H1 (cell line): ENCODE data around the gene BCAS3. TPM values are rescaled to one million over a fixed set of nuclear protein-coding genes. Genes with fewer than 3 reads are reported as not detected.

Source experiments
- CTCF ChIA-PET: fragments of 300-600 bp; sonication (Branson Sonifier 250); formaldehyde crosslinking; loops from one replicate; lab custom pipeline; 2021; ENCODE audit not compliant: partially characterized antibody; lab: Charles Lee
- POLR2A ChIA-PET: fragments of 300-600 bp; sonication (Branson Sonifier 250); formaldehyde crosslinking; loops from one replicate; lab custom pipeline; 2021; ENCODE audit warnings: inconsistent platforms; ENCODE audit not compliant: partially characterized antibody; lab: Charles Lee
- DNase-seq, 2 experiments: peaks; one replicate each; pipeline versions ENCODE4 v3.0.0 to v3.0.0-alpha.2; 2010 to 2022; ENCODE audit warnings: low spot score in 2 of 2, low read depth in 1 of 2, mixed read lengths in 1 of 2
- FAIRE-seq: peaks from 2 replicates; lab custom pipeline; 2011; peaks lifted over from hg19 to GRCh38; lab: Jason Lieb, UNC
- H2AFZ ChIP-seq: 2 replicates; pipeline ENCODE4 v1.8.1; 2012; ENCODE audit warnings: low read length, inconsistent platforms
- H2AK5ac ChIP-seq: 2 replicates; pipeline ENCODE4 v1.6.1; 2013; ENCODE audit warnings: low read depth, low read length
- H2BK120ac ChIP-seq: replicated peaks from 2 replicates; pipeline ENCODE3; 2013; ENCODE audit warnings: low read depth, low read length, inconsistent platforms
- H2BK12ac ChIP-seq: 2 replicates; pipeline ENCODE4 v1.6.1; 2013; ENCODE audit warnings: low read depth, low read length
- H2BK15ac ChIP-seq: 2 replicates; pipeline ENCODE4 v1.6.1; 2013; ENCODE audit warnings: low read length
- H2BK20ac ChIP-seq: 2 replicates; pipeline ENCODE4 v1.6.1; 2013; ENCODE audit warnings: low read length
- H2BK5ac ChIP-seq: 2 replicates; pipeline ENCODE4 v1.6.1; 2013; ENCODE audit warnings: low read depth, low read length
- H3K14ac ChIP-seq: 2 replicates; pipeline ENCODE4 v1.6.1; 2013; ENCODE audit warnings: inconsistent platforms; ENCODE audit not compliant: insufficient read length
- H3K18ac ChIP-seq: 2 replicates; pipeline ENCODE4 v1.6.1; 2013; ENCODE audit warnings: low read length; ENCODE audit errors: extremely low read depth
- H3K23ac ChIP-seq: 2 replicates; pipeline ENCODE4 v1.6.1; 2013; ENCODE audit warnings: inconsistent platforms; ENCODE audit not compliant: insufficient read length
- H3K23me2 ChIP-seq: 2 replicates; pipeline ENCODE4 v1.6.1; 2013; ENCODE audit warnings: low read depth, low read length
- H3K27ac ChIP-seq: 2 replicates; pipeline ENCODE4 v1.6.1; 2011; ENCODE audit warnings: low read depth, low read length, inconsistent platforms
- H3K27me3 ChIP-seq, 4 experiments: replicated peaks in 1 of 4; 1 replicate in 1 of 4; 2 replicates in 3 of 4; pipeline versions ENCODE4 v1.6.1 to v1.8.1; 2011 to 2013; ENCODE audit warnings: low read length in 3 of 4, mild to moderate bottlenecking in 3 of 4, inconsistent platforms in 2 of 4, mixed read lengths in 2 of 4, moderate library complexity in 1 of 4; ENCODE audit not compliant: control insufficient read depth in 3 of 4, insufficient read depth in 3 of 4; ENCODE audit errors: extremely low read depth in 1 of 4
- H3K36me3 ChIP-seq, 4 experiments: 2 replicates each; pipeline versions ENCODE4 v1.6.1 to v1.8.1; 2011 to 2013; ENCODE audit warnings: mild to moderate bottlenecking in 4 of 4, low read length in 3 of 4, moderate library complexity in 2 of 4, control low read depth in 1 of 4, inconsistent platforms in 1 of 4; ENCODE audit not compliant: insufficient read depth in 4 of 4, control insufficient read depth in 2 of 4
- H3K4ac ChIP-seq: replicated peaks from 2 replicates; pipeline ENCODE3; 2013; ENCODE audit warnings: low read length, low read depth, mixed read lengths, inconsistent platforms; ENCODE audit not compliant: insufficient read length
- H3K4me1 ChIP-seq, 4 experiments: replicated peaks in 1 of 4; 1 replicate in 1 of 4; 2 replicates in 3 of 4; pipeline versions ENCODE4 v1.6.1 to v1.8.1; 2011 to 2013; ENCODE audit warnings: low read length in 3 of 4, inconsistent platforms in 2 of 4, mixed read lengths in 1 of 4; ENCODE audit not compliant: insufficient read depth in 4 of 4, control insufficient read depth in 3 of 4
- H3K4me2 ChIP-seq, 2 experiments: 2 replicates each; pipeline versions ENCODE4 v1.6.1 to v1.8.1; 2011 to 2013; ENCODE audit warnings: low read depth in 2 of 2, low read length in 2 of 2, control low read depth in 1 of 2, inconsistent platforms in 1 of 2, mild to moderate bottlenecking in 1 of 2; ENCODE audit not compliant: insufficient read depth in 1 of 2
- H3K4me3 ChIP-seq, 4 experiments: fragments of 200-600, 300-600 bp in 1 of 4; sonication (generic), shearing (Covaris generic), sonication (Bioruptor Twin) in 1 of 4; 2 replicates each; pipeline versions ENCODE4 v1.5.1 to v1.8.1; 2011 to 2016; ENCODE audit warnings: low read length in 4 of 4, low read depth in 3 of 4, control low read depth in 2 of 4, inconsistent platforms in 2 of 4, mild to moderate bottlenecking in 2 of 4, mixed read lengths in 1 of 4, moderate library complexity in 1 of 4; ENCODE audit not compliant: insufficient read depth in 2 of 4; ENCODE audit errors: extremely low read depth in 1 of 4
- H3K56ac ChIP-seq: replicated peaks from 2 replicates; pipeline ENCODE3; 2013; ENCODE audit warnings: low read depth, mild to moderate bottlenecking, mixed read lengths, low read length, inconsistent platforms; ENCODE audit not compliant: insufficient read length
- H3K79me1 ChIP-seq: 2 replicates; pipeline ENCODE4 v1.6.1; 2013; ENCODE audit warnings: low read depth, low read length, control low read depth
- H3K79me2 ChIP-seq, 2 experiments: 2 replicates each; pipeline versions ENCODE4 v1.6.1 to v1.8.1; 2012 to 2013; ENCODE audit warnings: low read length in 2 of 2, mild to moderate bottlenecking in 2 of 2, inconsistent platforms in 1 of 2; ENCODE audit not compliant: insufficient read depth in 2 of 2, control insufficient read depth in 1 of 2
- H3K9ac ChIP-seq, 4 experiments: replicated peaks in 1 of 4; 1 replicate in 1 of 4; 2 replicates in 3 of 4; pipeline versions ENCODE4 v1.6.1 to v1.8.1; 2011 to 2013; ENCODE audit warnings: low read depth in 3 of 4, low read length in 3 of 4, control low read depth in 2 of 4, mild to moderate bottlenecking in 2 of 4, moderate library complexity in 2 of 4, inconsistent platforms in 1 of 4; ENCODE audit errors: extremely low read depth in 1 of 4
- H3K9me3 ChIP-seq, 2 experiments: 2 replicates each; pipeline versions ENCODE4 v1.6.1 to v1.8.1; 2012 to 2013; ENCODE audit warnings: mild to moderate bottlenecking in 2 of 2, moderate library complexity in 2 of 2, control low read depth in 1 of 2, inconsistent platforms in 1 of 2, low read depth in 1 of 2, low read length in 1 of 2, mixed read lengths in 1 of 2; ENCODE audit not compliant: insufficient read depth in 2 of 2
- H4K20me1 ChIP-seq, 2 experiments: replicated peaks in 1 of 2; 2 replicates each; pipeline versions ENCODE3 to v1.8.1; 2011 to 2013; ENCODE audit warnings: inconsistent platforms in 2 of 2, low read length in 2 of 2, mild to moderate bottlenecking in 1 of 2; ENCODE audit not compliant: insufficient read depth in 2 of 2, control insufficient read depth in 1 of 2
- H4K5ac ChIP-seq: 2 replicates; pipeline ENCODE4 v1.6.1; 2013; ENCODE audit warnings: low read length, low read depth, mixed read lengths, inconsistent platforms; ENCODE audit not compliant: insufficient read length
- H4K8ac ChIP-seq: 2 replicates; pipeline ENCODE4 v1.8.0; 2013; ENCODE audit warnings: mild to moderate bottlenecking, moderate library complexity, low read length, inconsistent platforms; ENCODE audit not compliant: insufficient read depth; ENCODE audit errors: extremely low read depth
- H4K91ac ChIP-seq: replicated peaks from 2 replicates; pipeline ENCODE3; 2013; ENCODE audit warnings: low read length, mixed read lengths, inconsistent platforms; ENCODE audit not compliant: insufficient read length
- RNF2 ChIP-seq: fragments of 200-900, 300-1000 bp; sonication (generic); IDR thresholded peaks from 2 replicates; pipeline ENCODE4 v1.7.1; 2016; ENCODE audit warnings: borderline replicate concordance, low read depth, mild to moderate bottlenecking, antibody characterized with exemption, low read length; ENCODE audit not compliant: poor library complexity, severe bottlenecking; ENCODE audit errors: missing control alignments
- TCF12 ChIP-seq: IDR thresholded peaks from 2 replicates; pipeline ENCODE4 v1.6.1; 2011; ENCODE audit warnings: low read depth, mild to moderate bottlenecking, low read length
- YY1 ChIP-seq: IDR thresholded peaks from 2 replicates; pipeline ENCODE4 v1.6.1; 2011; ENCODE audit warnings: low read depth, mild to moderate bottlenecking, low read length
- WGBS, 2 experiments: shearing (Covaris generic) in 1 of 2; methylation state at CpG; one replicate each; pipeline versions ENCODE4 v1.1.6 to v1.1.7; 2013 to 2015; ENCODE audit warnings: low lambda C conversion rate in 2 of 2, mixed read lengths in 2 of 2, inconsistent platforms in 1 of 2, low coverage in 1 of 2, missing lambda C conversion rate in 1 of 2; ENCODE audit not compliant: insufficient replicate concordance in 2 of 2, insufficient coverage in 1 of 2, insufficient read length in 1 of 2; ENCODE audit errors: extremely low coverage in 1 of 2, missing lambda C conversion rate in 1 of 2; 5-methylcytosine and 5-hydroxymethylcytosine counted together
- polyA plus RNA-seq, 7 experiments: library from polyadenylated mRNA; depleted of rRNA in 3 of 7; stranded (reverse) in 5 of 7; unstranded in 2 of 7; fragments of >200 nt in 5 of 7; fragments of 200-250 nt in 2 of 7; gene quantifications; 1 replicate in 5 of 7; 2 replicates in 1 of 7; 4 replicates in 1 of 7; pipeline versions ENCODE4 v1.2.1 to v1.2.3, GENCODE V29; 2011 to 2013; ENCODE audit warnings: missing spikeins in 2 of 7, mixed read lengths in 2 of 7
- total RNA-seq: library from RNA; stranded (reverse); fragmentation: NEBNext Ultra II Directional; extraction: Animal tissue kit (Norgen Biotek cat#: 25700); gene quantifications from 2 replicates; pipeline ENCODE4 v1.2.1, GENCODE V29; 2021

The BCAS3 gene
- total and polyA plus RNA-seq, 2 of the 8 experiments (the other 6 are each of a cell fraction or from before 2014, with no cell fraction given), result 9.9 to 13.3 TPM

DNA sequence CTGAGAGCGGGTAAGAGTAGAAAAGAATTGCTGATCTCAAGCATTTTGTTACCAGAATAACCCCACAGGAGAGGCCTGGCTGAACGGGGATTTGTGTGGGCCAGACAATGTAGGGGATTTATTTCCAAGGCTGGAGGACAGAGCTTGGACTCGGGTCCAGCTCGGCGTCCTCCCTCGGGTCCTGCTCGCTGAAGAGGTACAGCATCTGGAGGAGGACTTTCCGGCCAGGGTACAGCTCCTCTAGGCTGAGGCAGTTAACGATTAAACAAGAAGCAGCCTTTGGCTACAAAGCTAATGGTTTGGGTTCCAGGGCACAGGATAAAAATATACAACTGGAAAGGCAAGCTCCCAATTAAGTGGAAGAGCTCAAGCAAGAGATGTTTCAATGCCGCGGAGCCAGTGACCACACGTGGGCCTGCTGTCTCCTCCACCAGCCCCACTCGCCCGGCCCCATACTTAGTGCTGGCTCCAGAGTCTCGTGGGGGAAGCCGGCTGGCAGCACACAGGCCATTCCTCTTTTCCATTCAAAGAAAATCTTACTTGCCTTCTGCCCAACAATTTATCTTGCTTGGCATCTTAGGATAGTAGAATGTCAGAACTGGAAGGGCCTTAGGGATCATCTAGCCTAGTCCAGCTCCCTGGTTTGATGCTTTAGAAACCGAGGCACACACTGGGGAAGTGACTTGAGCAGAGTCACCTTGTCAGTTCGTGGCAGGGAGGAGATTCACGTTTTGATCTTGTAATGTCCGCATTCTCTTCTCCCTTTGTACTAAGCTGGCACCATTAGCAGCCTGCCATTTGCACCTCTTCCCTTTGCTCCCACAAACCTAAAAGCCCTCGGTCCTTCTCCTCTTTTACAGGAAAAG lies 636.0 kb downstream of the BCAS3 start:
- Histone ChIP-seq H3K9ac (no peak overlapping the region), H3K23me2 (no peaks in the 10 kb centered on the region), H2AFZ (no peak overlapping the region), H3K36me3 (no peaks in the 10 kb centered on the region), H3K4me1 (no peaks in the 10 kb centered on the region; a peak in 3 of 7 replicates), H2BK5ac (no peak overlapping the region), H2BK15ac (no peak overlapping the region), H2BK20ac (no peak overlapping the region), H3K56ac (no peak overlapping the region), H4K8ac (no peak overlapping the region), H4K91ac (no peak overlapping the region), H3K79me1 (no peaks in the 10 kb centered on the region), H3K79me2 (no peaks in the 10 kb centered on the region), H2BK12ac (no peak overlapping the region), H4K5ac (no peak overlapping the region), H3K27me3 (no peaks in the 10 kb centered on the region), H3K27ac (no peak overlapping the region), H3K4ac (no peak overlapping the region), H3K18ac (no peak overlapping the region), H3K23ac (no peak overlapping the region), H4K20me1 (no peaks in the 10 kb centered on the region), H2BK120ac (no peak overlapping the region), H3K4me2 (no peak overlapping the region), H3K4me3 (no peak overlapping the region), H3K9me3 (no peaks in the 10 kb centered on the region), H2AK5ac (no peak overlapping the region), H3K14ac (no peak overlapping the region)
- ChIA-PET POLR2A (no interaction called here), CTCF (interaction anchor here (0.6 to 1.2 kb wide), 5 partner anchors 41 to 313 kb away, joined by 3 to 4 read pairs (median 3); no protein-coding TSS in a partner anchor)
- FAIRE-seq, result no peak
- 83% methylated on average over 21 of the region's 21 CpGs; no CpG with 5 or more reads in 1 of the 2 experiments for WGBS, 2 experiments
- DNase-seq, result no peak
- TF ChIP-seq TCF12, result no peak
- TF ChIP-seq RNF2, result no peak
- TF ChIP-seq YY1, result no peak
